K562 (cell line): ENCODE data around the gene ITSN1.

Source experiments
- CTCF ChIP-seq, 3 experiments: IDR thresholded peaks in 2 of 3; conservative IDR thresholded peaks in 1 of 3; 2 replicates each; pipeline ENCODE4 v1.5.1; 2011 to 2012; ENCODE audit warnings: low read length in 3 of 3, mild to moderate bottlenecking in 3 of 3, control low read depth in 2 of 3, improper control_type of control experiment in 1 of 3, inconsistent platforms in 1 of 3, low read depth in 1 of 3, mixed read lengths in 1 of 3, moderate library complexity in 1 of 3; ENCODE audit not compliant: insufficient read depth in 2 of 3
- TF ChIP-seq, protein P1 (sequence below), 2 experiments: fragments of 450-650 bp in 1 of 2; sonication (generic) in 1 of 2; formaldehyde crosslinking in 1 of 2; IDR thresholded peaks; 2 replicates each; pipeline versions ENCODE4 v1.7.1 to v1.9.0; 2016 to 2022; ENCODE audit warnings: inconsistent platforms in 1 of 2, mild to moderate bottlenecking in 1 of 2, missing genetic modification reagents in 1 of 2

- TF ChIP-seq, protein P1, sequence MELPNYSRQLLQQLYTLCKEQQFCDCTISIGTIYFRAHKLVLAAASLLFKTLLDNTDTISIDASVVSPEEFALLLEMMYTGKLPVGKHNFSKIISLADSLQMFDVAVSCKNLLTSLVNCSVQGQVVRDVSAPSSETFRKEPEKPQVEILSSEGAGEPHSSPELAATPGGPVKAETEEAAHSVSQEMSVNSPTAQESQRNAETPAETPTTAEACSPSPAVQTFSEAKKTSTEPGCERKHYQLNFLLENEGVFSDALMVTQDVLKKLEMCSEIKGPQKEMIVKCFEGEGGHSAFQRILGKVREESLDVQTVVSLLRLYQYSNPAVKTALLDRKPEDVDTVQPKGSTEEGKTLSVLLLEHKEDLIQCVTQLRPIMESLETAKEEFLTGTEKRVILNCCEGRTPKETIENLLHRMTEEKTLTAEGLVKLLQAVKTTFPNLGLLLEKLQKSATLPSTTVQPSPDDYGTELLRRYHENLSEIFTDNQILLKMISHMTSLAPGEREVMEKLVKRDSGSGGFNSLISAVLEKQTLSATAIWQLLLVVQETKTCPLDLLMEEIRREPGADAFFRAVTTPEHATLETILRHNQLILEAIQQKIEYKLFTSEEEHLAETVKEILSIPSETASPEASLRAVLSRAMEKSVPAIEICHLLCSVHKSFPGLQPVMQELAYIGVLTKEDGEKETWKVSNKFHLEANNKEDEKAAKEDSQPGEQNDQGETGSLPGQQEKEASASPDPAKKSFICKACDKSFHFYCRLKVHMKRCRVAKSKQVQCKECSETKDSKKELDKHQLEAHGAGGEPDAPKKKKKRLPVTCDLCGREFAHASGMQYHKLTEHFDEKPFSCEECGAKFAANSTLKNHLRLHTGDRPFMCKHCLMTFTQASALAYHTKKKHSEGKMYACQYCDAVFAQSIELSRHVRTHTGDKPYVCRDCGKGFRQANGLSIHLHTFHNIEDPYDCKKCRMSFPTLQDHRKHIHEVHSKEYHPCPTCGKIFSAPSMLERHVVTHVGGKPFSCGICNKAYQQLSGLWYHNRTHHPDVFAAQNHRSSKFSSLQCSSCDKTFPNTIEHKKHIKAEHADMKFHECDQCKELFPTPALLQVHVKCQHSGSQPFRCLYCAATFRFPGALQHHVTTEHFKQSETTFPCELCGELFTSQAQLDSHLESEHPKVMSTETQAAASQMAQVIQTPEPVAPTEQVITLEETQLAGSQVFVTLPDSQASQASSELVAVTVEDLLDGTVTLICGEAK (IDR thresholded peaks at IDR 0.05) = no peak
- TF ChIP-seq, protein P1 (CRISPR knock-in tag; IDR thresholded peaks at IDR 0.05) = no peak
- TF ChIP-seq CTCF (IDR thresholded peaks at IDR 0.05 in 2 of 3, conservative IDR thresholded peaks at IDR 0.05 in 1 of 3; ENCODE audit: insufficient read depth in 2 of 3, low read depth in 1 of 3, low read length in 3 of 3) = no peak
These were observed 92.0 kb downstream of the ITSN1 start for GRCh38 chr21:33734291-33734690.
